Measurements from ENCODE around the gene HSP90AA1.

- no peak for TF ChIP-seq CTCF (IDR thresholded peaks at IDR 0.05; ENCODE audit: control extremely low read depth in 1 of 3, insufficient read depth in 1 of 3, low read depth in 1 of 3, low read length in 3 of 3)
- no peak for TF ChIP-seq SUZ12 (IDR thresholded peaks at IDR 0.05; ENCODE audit: low read length)
These were observed 3.9 kb upstream of the HSP90AA1 start for GRCh38 chr14:102090713-102091112.

Data from H1 (cell line).